Motor neuron (in vitro differentiated cells): ENCODE measurements around the gene SLC19A1. TPM values are rescaled to one million over a fixed set of nuclear protein-coding genes. Genes with fewer than 3 reads are reported as not detected.

ENCODE experiments used
- ATAC-seq, 8 experiments: fragments of 200-7000 bp; cut with Tn5 transposase; replicated peaks in 6 of 8; 2 replicates each; pipeline ENCODE4 v1.8.0; 2021; ENCODE audit warnings: mild to moderate bottlenecking in 8 of 8, moderate library complexity in 8 of 8
- H3K27ac ChIP-seq, 2 donors: fragments of 250-450 bp; sonication (Bioruptor Pico); 2 replicates each; pipeline ENCODE4 v1.9.0; 2021; ENCODE audit warnings: antibody characterized with exemption in 2 of 2, mild to moderate bottlenecking in 2 of 2, moderate library complexity in 1 of 2
- H3K4me1 ChIP-seq, 2 donors: fragments of 250-450 bp; sonication (Bioruptor Pico); replicated peaks in 1 of 2; 2 replicates each; pipeline ENCODE4 v1.6.1; 2021; ENCODE audit warnings: antibody characterized with exemption in 2 of 2, mild to moderate bottlenecking in 2 of 2, moderate library complexity in 1 of 2
- H3K4me3 ChIP-seq, 5 donors: fragments of 250-450 bp; sonication (Bioruptor Pico); 2 replicates each; pipeline ENCODE4 v1.9.0; 2021; ENCODE audit warnings: antibody characterized with exemption in 5 of 5, mild to moderate bottlenecking in 5 of 5, moderate library complexity in 4 of 5
- WGBS, 10 experiments: fragments of 450-650 bp; shearing (Covaris generic); methylation state at CpG; one replicate each; pipeline ENCODE4 v1.0.0; 2022; 5-methylcytosine and 5-hydroxymethylcytosine counted together
- in situ Hi-C, 9 experiments: fragments of 400-800 bp; cut with MboI; loops; one replicate each; pipeline ENCODE4 v1.15.0; 2021; ENCODE audit warnings: low sequenced_read_pairs in 9 of 9, low pct_unique_long_range_greater_than_20kb in 2 of 9; ENCODE audit not compliant: unreplicated experiment in 9 of 9
- total RNA-seq, 8 experiments: library from RNA; unstranded; fragments of 300-600 nt; gene quantifications; 2 replicates each; pipeline versions ENCODE4 v1.2.3 to v1.2.4, GENCODE V29; 2022

SLC19A1 gene
- total RNA-seq, 8 experiments from 2014 or later = 4.0 to 40.5 (median 8.2) TPM

DNA sequence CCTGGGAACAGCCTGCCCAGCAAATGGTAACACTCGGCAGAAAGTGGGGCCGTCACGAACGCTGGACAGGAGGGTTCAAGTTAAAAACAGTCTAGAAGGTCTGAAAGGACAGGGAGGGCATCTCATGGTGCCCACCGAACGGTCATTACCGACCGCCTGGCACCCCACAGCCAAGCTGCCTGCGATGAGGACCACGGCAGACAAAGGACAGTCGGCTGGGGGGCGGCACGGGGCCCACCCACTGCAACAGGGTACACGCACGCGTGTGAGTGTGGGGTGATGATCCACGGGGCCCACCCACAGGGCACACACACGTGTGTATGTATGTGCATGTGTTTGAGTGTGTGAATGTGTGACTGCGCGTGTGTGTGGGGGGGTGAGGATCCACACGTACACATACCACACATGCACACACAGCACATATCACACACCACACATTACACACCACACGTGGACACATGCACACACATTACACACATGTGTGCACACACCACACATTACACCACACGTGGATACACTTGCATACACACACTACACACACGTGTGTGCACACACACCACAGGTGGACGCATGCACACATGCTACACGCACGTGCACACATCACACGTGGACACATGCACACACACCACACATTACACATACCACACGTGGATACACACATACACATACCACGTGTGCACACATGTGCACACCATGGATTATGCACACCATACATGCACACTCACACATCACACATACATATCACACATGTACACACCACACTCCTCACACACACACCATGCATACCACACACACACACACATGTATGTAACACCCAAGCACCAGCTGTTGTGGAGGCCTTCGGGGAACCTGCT lies 63.2 kb downstream of the SLC19A1 start:
- H3K4me3 ChIP-seq = no peak overlapping the region
- H3K4me1 ChIP-seq = peaks cover 4% of the 10 kb centered on the region in 2 donors
- WGBS, 10 experiments = 40 to 100% (median 95%) methylated on average over 1 to 9 of the region's 31 CpGs; no CpG with 5 or more reads in 2 of the 10 experiments
- H3K27ac ChIP-seq = no peak overlapping the region
- in situ Hi-C loops = no loop called here
- no peak for ATAC-seq

DNA sequence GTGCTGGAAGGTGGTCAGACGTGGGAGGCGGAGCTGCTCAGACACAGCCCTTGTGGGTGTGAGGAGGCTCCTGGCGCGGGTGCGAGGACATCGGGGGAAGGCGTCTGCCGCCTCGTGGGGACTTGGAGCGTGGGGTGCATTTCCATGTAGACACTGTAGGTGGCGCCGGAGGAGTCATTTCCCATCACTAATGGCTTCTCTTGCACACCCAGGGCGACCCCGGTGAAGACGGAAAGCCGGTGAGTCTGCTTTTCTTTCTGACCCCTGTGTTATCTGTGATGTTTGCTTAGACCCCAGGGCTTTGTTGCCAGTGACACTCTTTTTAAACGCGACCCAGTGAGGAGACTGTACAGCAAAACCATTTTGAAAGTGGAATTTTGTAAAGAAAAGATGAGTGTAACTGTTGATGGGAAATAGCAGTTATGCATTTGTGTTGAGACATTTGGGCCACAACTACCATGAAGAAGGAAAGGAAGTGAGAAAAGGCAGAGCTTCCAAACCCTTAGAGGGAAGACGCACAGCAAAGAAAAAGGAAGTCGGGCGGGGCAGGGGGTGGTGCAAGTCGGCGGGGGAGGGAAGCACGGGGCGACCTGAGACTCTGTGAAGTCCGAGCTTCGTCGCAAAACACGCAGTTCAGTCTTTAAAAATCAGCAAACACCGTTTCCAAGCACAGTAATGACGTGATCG lies 64.0 kb downstream of the SLC19A1 start:
- WGBS, 10 experiments = 0 to 96% (median 33%) methylated on average over 1 to 16 of the region's 32 CpGs; no CpG with 5 or more reads in 3 of the 10 experiments
- ATAC-seq = peak; percentile 63 to 97 (median 78)
- peaks cover 4% of the 10 kb centered on the region in 2 donors for H3K4me1 ChIP-seq
- no peak overlapping the region for H3K27ac ChIP-seq
- H3K4me3 ChIP-seq = no peak overlapping the region
- in situ Hi-C loops = no loop called here

DNA sequence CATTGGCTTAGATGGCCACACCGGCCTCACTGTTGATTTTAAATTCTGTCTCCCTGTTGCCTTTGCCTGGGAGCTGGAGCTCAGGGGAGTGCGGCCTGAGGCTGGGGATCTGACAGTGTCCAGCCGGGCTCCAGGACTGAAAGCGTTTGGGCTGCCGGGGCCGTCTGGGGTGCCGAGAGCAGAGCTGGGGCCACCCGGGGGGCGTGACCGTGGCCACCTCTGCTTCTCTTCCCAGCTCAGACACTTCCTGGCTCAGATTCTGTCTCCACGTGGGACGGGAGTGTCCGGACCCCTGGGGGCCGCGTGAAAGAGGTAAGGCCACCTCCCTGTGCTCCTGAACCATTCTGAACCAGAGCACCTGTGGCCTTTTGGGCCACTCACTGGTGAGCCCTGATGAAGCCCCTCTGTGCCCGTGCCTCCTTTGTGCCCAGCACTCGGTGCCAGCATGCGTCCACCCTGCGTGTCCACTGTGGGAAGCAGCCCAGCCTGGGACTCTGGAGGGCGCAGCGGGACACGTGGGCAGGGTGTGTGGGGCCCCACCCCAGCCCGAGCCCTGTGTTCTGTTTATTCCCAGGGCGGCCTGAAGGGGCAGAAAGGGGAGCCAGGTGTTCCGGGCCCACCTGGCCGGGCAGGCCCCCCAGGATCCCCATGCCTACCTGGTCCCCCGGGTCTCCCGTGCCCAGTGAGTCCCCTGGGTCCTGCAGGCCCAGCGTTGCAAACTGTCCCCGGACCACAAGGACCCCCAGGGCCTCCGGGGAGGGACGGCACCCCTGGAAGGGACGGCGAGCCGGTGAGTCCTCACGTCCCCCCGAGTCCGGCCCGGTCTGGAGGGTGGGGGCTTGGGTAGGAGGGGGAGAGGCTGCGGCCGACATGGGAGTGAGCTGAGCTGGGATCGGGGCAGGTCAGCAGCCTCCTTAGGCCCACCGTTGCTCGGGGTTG lies 64.8 kb downstream of the SLC19A1 start:
- no peak overlapping the region for H3K4me3 ChIP-seq
- peaks cover 4% of the 10 kb centered on the region in 2 donors for H3K4me1 ChIP-seq
- WGBS, 10 experiments = 53 to 80% (median 78%) methylated on average over 1 to 3 of the region's 44 CpGs; no CpG with 5 or more reads in 6 of the 10 experiments
- no peak overlapping the region for H3K27ac ChIP-seq
- ATAC-seq = peak in 3 of 8 experiments; percentile 4 to 14 (median 12)
- in situ Hi-C loops = no loop called here

DNA sequence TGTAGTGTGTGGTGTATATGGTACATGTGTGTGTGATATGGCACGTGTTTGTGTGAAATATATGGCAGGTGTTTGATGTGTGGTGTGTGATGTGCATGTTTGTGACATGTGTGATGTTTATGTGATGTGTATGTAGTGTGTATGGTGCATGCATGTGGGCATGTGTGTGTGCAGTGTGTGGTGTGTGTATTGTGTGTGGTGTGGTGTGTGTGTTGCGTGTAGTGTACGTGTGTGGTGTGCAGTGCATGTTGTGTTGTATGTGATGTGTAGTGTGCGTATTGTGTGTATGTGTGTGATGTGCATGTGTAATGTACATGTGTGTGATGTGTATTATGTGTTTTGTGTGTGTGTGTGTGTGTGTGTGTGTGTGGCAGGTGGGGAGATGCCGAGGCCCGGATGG lies 65.7 kb downstream of the SLC19A1 start:
- ATAC-seq = no peak
- peaks cover 6 to 7% of the 10 kb centered on the region in 2 donors for H3K4me1 ChIP-seq
- in situ Hi-C loops = no loop called here
- H3K27ac ChIP-seq = no peak overlapping the region
- H3K4me3 ChIP-seq = no peak overlapping the region
- 52 to 100% (median 85%) methylated on average over 1 to 5 of the region's 6 CpGs; no CpG with 5 or more reads in 3 of the 10 experiments for WGBS, 10 experiments

DNA sequence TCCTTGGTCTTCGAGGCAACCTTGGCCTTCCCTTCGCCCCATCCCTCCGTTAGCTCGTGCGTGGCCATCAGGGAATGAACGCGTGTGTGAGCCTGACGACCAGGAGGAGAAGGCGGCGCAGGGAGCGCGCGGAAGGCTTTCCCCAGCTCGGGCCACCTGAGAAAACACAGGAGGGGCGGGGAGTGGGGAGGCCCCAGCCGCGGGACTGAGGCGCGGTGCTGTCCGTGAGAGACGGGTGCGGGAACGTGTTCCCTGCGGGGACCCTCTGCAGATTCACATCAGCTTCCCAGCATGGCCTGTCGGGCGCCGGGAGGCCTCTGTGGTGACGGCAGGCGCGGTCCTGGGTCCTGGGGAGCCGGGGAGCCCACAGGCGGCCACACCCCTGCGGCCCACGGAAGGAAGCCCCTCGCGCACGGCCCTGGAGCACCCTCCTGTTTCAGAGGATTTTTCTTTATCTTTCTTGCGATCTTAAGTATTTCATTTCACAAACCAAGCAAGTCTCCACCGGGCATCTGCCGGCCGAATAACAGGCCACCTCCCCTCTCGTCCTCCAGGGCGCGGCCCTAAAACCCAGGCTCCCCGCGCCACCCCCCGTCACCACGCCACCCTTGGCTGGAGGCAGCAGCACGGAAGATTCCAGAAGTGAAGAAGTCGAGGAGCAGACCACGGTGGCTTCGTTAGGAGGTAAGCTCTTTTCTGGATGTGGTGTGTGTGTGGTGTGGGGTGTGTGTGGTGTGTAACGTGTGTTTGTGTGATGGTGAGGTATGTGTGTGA lies 66.3 kb downstream of the SLC19A1 start:
- WGBS, 10 experiments = 73 to 100% (median 93%) methylated on average over 1 to 21 of the region's 53 CpGs; no CpG with 5 or more reads in 4 of the 10 experiments
- in situ Hi-C loops = no loop called here
- Histone ChIP-seq H3K4me1 (peaks cover 6 to 11% of the 10 kb centered on the region in 2 donors), H3K27ac (no peak overlapping the region), H3K4me3 (no peak overlapping the region)
- ATAC-seq = no peak

DNA sequence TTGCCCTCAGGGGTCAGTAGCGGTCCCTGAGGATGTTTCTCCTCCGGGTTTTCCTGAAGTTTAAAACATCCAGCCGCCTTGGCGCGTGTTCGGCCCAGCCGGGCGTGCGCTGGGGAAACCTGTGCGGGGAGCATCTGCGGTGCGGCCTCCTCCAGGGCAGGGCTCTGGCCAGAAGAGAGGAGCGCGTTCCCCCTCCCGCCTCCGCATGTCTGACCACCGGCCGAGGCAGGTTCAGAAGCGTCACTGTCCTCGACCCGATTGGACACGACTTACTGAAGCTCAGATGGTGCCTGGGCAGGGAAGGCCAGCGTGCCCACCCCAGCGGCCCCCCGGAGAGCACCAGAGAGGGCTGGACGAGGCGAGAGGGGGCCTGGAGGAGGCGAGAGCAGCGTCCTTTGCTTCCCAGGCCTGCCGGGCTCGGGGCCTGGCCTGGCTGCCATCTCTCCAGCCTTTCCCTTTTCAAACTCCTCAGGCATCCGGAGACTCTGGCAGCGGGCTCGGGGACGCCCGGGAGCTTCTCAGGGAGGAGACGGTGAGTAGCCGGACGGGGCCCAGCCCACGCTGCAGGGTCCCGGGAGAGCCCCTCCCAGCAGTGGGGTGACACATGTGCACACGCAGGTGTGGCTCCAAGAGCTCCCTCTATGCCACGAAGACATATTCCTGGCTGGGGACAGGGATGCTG lies 67.1 kb downstream of the SLC19A1 start:
- H3K4me1 ChIP-seq = peaks cover 6 to 11% of the 10 kb centered on the region in 2 donors
- ATAC-seq = no peak
- H3K4me3 ChIP-seq = no peak overlapping the region
- WGBS, 10 experiments = 76 to 100% (median 90%) methylated on average over 2 to 9 of the region's 43 CpGs; no CpG with 5 or more reads in 7 of the 10 experiments
- H3K27ac ChIP-seq = no peak overlapping the region
- in situ Hi-C loops = no loop called here

DNA sequence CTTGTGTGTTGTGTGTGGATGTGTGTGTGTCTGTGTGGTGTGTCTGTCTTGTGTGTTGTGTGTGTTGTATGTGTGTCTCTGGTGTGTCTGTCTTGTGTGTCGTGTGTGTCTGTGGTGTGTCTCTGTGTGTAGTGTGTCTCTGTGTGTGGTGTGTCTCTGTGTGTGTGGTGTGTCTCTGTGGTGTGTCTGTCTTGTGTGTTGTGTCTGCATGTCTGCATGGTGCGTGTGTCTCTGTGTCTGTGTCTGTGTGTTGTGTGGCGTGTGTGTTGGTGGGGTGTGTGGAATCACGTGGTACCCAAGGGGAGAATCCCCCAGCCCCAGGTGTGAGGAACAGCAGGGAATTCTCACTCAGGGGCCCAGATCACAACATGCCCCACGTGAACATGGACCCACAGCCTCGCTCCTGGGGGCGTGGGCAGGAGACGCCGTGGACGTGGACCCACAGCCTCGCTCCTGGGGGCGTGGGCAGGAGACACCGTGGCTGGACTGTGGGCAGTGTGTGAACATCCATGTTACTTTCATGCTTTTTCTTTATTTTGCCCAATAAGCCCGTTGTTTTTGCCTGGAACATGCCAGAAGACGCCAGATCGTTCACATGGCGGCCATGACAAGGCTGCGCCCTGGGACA lies 67.8 kb downstream of the SLC19A1 start:
- WGBS, 10 experiments = 80 to 95% (median 94%) methylated on average over 2 to 13 of the region's 18 CpGs; no CpG with 5 or more reads in 3 of the 10 experiments
- no peak overlapping the region for H3K27ac ChIP-seq

DNA sequence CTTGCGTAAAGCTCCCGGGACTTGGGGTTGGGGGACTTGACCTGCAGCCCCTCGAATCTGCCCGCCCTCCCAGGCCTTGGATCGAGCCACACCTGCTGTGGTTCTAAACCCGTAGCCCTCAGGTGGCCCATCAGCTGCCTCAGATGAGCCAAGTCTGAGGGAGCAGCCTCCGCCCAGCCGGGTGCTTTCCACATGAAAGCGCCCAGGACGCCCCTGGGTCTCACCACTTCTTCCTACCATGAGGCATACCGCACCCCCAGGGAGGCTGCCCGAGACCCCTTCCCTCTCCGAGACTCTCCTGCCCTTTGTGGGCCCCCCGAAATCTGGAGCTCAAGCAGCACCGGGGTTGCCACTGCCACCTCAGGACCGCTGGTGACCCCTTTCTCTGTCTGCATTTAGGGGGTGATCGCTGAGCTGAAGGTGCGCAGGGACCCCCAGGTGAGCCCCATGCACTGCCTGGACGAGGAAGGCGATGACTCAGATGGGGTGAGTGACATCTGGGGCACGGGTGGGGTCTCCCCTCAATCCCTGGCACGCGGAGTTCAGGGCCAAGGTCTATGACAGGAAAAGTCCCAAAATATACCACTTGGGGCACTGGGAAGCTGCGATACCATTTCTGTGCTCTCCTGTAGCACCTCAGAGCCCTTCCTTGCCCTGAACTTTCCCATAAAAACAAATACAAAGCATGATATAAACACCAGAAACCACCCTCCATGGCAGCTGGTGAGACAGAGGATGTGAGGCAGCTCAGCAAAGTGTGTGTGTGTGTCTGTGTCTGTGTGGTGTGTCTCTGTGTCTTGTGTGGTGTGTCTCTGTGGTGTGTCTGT lies 68.5 kb downstream of the SLC19A1 start:
- Histone ChIP-seq H3K4me1 (peaks cover 6 to 20% of the 10 kb centered on the region in 2 donors), H3K27ac (no peak overlapping the region), H3K4me3 (no peak overlapping the region)
- no peak for ATAC-seq
- in situ Hi-C loops = no loop called here
- WGBS, 10 experiments = 90 to 100% (median 100%) methylated on average over 1 to 11 of the region's 24 CpGs; no CpG with 5 or more reads in 5 of the 10 experiments

More for the DNA sequence above, 67.8 kb downstream of the SLC19A1 start:
- H3K4me1 ChIP-seq = peaks cover 6 to 18% of the 10 kb centered on the region in 2 donors
- no peak for ATAC-seq
- no peak overlapping the region for H3K4me3 ChIP-seq
- in situ Hi-C loops = no loop called here

DNA sequence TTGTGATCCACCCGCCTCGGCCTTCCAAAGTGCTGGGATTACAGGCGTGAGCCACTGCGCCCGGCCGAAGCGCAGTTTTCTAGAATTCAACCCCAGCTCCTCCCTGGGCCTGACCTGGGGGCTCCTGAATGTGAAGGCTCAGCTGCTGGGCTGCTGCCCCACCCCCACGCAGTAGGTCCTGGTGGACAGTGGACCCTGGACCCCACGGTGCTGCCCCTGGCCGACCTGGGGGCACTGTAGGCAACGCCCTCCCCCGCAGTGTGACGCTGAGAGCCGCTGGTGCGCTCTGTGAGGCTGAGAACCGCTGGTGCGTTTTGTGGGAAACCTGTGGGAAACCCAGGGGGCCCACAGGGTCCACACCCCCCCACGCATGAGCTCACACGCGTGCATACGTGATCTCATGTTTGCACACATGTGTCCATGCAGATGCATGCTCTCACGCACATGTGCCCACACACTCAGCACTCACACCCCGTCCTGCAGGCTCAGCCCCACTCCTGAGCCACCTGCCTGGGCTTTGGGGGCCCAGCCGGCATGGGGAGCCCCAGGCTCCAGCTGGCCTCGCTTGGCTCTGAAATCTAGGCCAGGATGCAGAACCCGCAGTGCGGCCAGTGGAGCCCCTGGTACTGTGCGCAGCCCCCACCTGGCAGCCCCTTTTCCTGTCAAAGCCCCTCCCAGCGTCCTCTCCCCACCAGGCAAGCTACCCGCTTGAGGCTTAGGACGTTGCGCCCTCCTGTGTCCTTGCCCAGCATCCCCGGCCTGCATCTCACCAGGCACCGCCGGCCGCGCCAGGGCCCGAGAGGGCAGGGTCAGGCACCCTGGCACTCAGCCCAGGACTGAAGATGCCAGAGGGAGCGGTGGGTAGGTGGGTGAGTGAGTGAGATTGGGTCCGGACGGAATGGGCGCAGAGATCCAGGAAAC lies 69.5 kb downstream of the SLC19A1 start:
- H3K27ac ChIP-seq = no peak overlapping the region
- ATAC-seq = no peak
- in situ Hi-C loops = no loop called here
- no peak overlapping the region for H3K4me3 ChIP-seq
- peaks cover 3 to 16% of the 10 kb centered on the region in 2 donors for H3K4me1 ChIP-seq
- WGBS, 10 experiments = 80 to 86% (median 81%) methylated on average over 1 to 14 of the region's 42 CpGs; no CpG with 5 or more reads in 7 of the 10 experiments
